ENCODE results near the gene RCVRN. TPM values are rescaled to one million over a fixed set of nuclear protein-coding genes. Genes with fewer than 3 reads are reported as not detected.

RCVRN gene
- total and polyA plus RNA-seq, 8 donors = 0.18 to 0.75 TPM; not detected in 6

- Histone ChIP-seq H3K27ac (peak overlapping the region in 2 of 5 donors; percentile 73 to 81), H3K9me3 (no peaks in the 10 kb centered on the region), H3K36me3 (no peaks in the 10 kb centered on the region), H3K4me3 (no peak overlapping the region), H3K27me3 (peaks cover 0 to 16% (median 0%) of the 10 kb centered on the region in 3 donors), H3K4me1 (peaks cover 0 to 20% (median 9%) of the 10 kb centered on the region in 4 donors)
- intact Hi-C loops (cut with DNase I; ENCODE audit: low total_unique reads) = no loop called here
- peak in 1 of 2 donors; percentile 42 for DNase-seq
- WGBS, 5 donors = 15 to 24% (median 18%) methylated on average over 2 of the region's 2 CpGs
- TF ChIP-seq EP300 (IDR thresholded peaks at IDR 0.05) (no peak), CTCF (IDR thresholded peaks at IDR 0.05) (no peak), POLR2AphosphoS5 (IDR thresholded peaks at IDR 0.05) (no peak), POLR2A (IDR thresholded peaks at IDR 0.05) (no peak)
These were observed 3.0 kb downstream of the RCVRN start for GRCh38 chr17:9902120-9902519.

GRCh38 chr17:9900784-9901183 lies 4.3 kb downstream of the RCVRN start:
- Histone ChIP-seq H3K4me1 (peaks cover 0 to 20% (median 9%) of the 10 kb centered on the region in 4 donors), H3K4me3 (no peak overlapping the region), H3K27me3 (peaks cover 0 to 9% (median 0%) of the 10 kb centered on the region in 3 donors), H3K27ac (peak overlapping the region in 3 of 5 donors; percentile 61 to 81 (median 73)), H3K9me3 (no peaks in the 10 kb centered on the region), H3K36me3 (no peaks in the 10 kb centered on the region)
- intact Hi-C loops (cut with DNase I; ENCODE audit: low total_unique reads) = no loop called here
- peak in 1 of 2 donors; percentile 63 for DNase-seq
- peak in 2 of 3 donors; percentile 35 to 47 for TF ChIP-seq POLR2AphosphoS5 (IDR thresholded peaks at IDR 0.05)
- TF ChIP-seq EP300 (IDR thresholded peaks at IDR 0.05) = no peak
- no peak for TF ChIP-seq POLR2A (IDR thresholded peaks at IDR 0.05)
- WGBS, 5 donors = 26 to 65% (median 62%) methylated on average over 8 of the region's 8 CpGs

DNA sequence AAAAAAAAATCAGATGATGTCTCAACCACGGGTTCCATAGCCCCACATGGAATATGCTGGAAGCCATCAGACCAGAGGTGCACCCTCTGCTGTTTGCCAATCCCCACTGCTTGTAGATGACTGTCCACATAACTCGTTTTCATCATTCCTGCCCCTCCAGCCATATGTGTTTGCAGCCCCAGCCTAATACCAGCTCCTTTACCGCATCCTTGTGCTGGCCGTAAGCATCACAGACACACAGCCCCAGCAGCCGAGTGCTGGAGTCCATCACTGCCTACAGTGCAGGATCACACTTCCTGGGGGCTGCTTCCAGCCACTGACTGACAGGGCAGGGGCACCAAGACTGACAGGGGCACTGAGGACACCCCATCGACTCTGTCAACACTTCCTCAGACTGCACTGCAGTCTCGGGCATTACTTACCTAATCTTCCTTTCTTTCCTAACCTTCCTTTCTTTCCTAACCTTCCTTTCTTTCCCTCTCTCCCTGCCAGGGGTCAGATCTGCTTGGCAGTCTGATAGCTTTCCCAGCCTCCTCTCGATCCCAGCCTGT lies 5.0 kb downstream of the RCVRN start:
- H3K4me1 ChIP-seq = peaks cover 0 to 20% (median 9%) of the 10 kb centered on the region in 4 donors
- peak overlapping the region in 4 of 5 donors; percentile 6 to 81 (median 67) for H3K27ac ChIP-seq

GRCh38 chr17:9899280-9900043 lies 5.6 kb downstream of the RCVRN start:
- Histone ChIP-seq H3K4me3 (no peak overlapping the region), H3K27ac (peak overlapping the region in 4 of 5 donors; percentile 6 to 81 (median 67)), H3K9me3 (peaks cover 0 to under 1% (median 0%) of the 10 kb centered on the region in 4 donors), H3K27me3 (peaks cover 0 to 5% (median 0%) of the 10 kb centered on the region in 3 donors), H3K36me3 (no peaks in the 10 kb centered on the region), H3K4me1 (peaks cover 0 to 20% (median 9%) of the 10 kb centered on the region in 4 donors)
- intact Hi-C loops (cut with DNase I; ENCODE audit: low total_unique reads) = no loop called here
- peak in 1 of 2 donors; percentile 59 for DNase-seq
- TF ChIP-seq EP300 (IDR thresholded peaks at IDR 0.05) (no peak), POLR2AphosphoS5 (IDR thresholded peaks at IDR 0.05) (no peak), CTCF (IDR thresholded peaks at IDR 0.05) (no peak), POLR2A (IDR thresholded peaks at IDR 0.05) (no peak)
- WGBS, 5 donors = 68 to 82% (median 78%) methylated on average over 21 of the region's 21 CpGs

More for the DNA sequence above, 5.0 kb downstream of the RCVRN start:
- Histone ChIP-seq H3K4me3 (no peak overlapping the region), H3K9me3 (no peaks in the 10 kb centered on the region), H3K36me3 (no peaks in the 10 kb centered on the region), H3K27me3 (peaks cover 0 to 7% (median 0%) of the 10 kb centered on the region in 3 donors)
- TF ChIP-seq CTCF (IDR thresholded peaks at IDR 0.05) (no peak), POLR2AphosphoS5 (IDR thresholded peaks at IDR 0.05) (no peak), EP300 (IDR thresholded peaks at IDR 0.05) (no peak), POLR2A (IDR thresholded peaks at IDR 0.05) (no peak)
- intact Hi-C loops (cut with DNase I; ENCODE audit: low total_unique reads) = no loop called here
- WGBS, 5 donors = 25 to 44% (median 41%) methylated on average over 8 of the region's 8 CpGs
- DNase-seq = peak in 1 of 2 donors; percentile 35
